Posterior cingulate gyrus (tissue), 11 donors: Measurements from ENCODE around the gene CCDC92B.
"Not testable (repeated sequence)": the region's sequence is repeated elsewhere in the genome, so short reads cannot be mapped to it uniquely, and the experiment has no call there.

Source experiments
- DNase-seq, 10 donors: peaks; one replicate each; pipeline versions ENCODE4 v3.0.0 to v3.0.0-alpha.2; 2020 to 2021; ENCODE audit warnings: mixed read lengths in 3 of 10
- intact Hi-C: fragments of 100-400 bp; cut with DNase I; formaldehyde crosslinking; loops from one replicate; pipeline ENCODE4 v1.15.1; 2023

CCDC92B gene

DNA sequence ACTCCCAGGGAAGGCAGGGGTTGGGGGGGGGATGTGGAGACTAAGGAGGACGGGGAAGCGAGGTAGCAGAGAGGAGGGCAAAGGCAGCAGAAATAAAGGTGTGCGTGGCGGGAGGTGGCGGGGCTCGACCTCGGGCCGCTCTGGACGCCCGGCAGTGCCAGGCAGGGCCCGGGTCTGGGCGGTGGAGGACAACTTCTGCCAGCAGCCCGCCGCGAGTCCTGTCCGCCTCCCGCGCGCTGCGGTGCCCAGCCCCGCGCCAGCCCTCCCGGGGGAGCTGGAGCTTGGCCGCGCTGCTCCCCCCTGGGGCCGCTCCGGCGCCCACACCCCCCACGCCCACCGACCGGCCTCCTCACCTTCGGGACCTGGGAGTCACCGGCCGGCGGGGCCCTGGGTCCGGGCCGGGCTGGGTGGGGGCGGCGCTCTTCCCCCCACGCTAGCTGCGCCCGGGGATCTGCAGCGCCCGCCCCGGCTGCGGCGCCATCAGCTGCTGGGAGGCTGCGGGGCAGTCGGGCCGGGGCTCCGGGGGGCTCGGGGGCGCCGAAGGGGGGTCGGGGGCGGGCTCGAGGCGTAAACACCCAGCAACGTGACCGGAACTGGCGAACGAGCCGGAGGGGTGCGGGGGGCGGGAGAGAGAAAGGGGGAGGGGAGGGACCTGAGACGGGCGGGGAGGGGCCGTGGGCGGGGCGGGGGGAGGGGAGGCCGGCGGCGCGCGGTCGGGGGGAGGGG, at the start of gene CCDC92B:
CCDC92B (minus strand) TSS at position 595 of the 726 bp plus-strand sequence. CDS start 14,507 bp downstream, outside the sequence.
- DNase-seq = peak in 3 of 10 donors; percentile 19 to 76 (median 22)
- intact Hi-C loops = no loop called here

GRCh38 chr17:2798678-2799077, 49.2 kb upstream of the CCDC92B start:
- intact Hi-C loops = no loop called here
- DNase-seq = peak in 1 of 10 donors; percentile 83

DNA sequence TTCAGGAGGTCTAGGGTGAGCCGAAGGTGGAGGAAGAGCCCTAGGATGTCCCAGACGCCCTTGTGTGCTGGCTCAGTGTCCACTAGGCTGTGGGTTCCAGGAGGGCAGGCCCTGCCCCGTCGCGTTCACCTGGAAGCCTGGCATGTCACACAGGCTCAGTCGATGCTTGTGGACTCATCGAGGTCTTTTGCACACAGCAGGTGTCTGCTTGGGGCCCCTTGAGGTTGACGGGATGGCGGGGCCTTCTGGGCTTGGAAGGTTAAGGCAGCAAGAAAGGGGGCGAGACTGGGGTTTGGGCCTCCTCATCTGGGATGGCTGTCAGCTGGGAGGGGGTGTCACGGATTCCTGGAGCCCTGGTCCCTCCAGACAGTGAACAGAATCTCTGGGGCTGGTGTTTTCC, 48.7 kb upstream of the CCDC92B start:
- DNase-seq = no peak
- intact Hi-C loops = no loop called here

GRCh38 chr17:2797637-2798036, 48.2 kb upstream of the CCDC92B start:
- intact Hi-C loops = no loop called here
- DNase-seq = peak in 2 of 10 donors; percentile 34 to 85

DNA sequence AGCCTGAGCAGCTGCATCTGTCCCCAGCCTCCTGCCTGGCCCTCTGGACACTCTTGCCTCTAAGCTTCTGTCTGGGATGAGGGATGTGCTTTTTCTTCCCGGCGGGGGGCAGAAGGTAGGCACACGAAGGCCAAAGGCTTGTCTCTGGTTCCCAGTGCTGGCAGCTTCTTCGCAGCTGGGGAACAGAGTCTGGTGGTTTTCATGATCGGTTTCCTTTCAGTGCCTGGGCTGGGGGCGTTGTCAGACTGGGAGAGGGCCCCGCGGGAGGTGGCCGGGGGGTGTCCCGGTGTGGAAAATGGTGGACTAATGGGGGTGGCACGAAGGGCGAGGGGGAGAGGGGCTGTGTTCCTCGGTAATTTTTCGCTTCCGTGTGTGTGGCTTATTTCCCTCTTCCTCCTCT, 47.8 kb upstream of the CCDC92B start:
- intact Hi-C loops = no loop called here
- peak in 1 of 10 donors; percentile 86 for DNase-seq

DNA sequence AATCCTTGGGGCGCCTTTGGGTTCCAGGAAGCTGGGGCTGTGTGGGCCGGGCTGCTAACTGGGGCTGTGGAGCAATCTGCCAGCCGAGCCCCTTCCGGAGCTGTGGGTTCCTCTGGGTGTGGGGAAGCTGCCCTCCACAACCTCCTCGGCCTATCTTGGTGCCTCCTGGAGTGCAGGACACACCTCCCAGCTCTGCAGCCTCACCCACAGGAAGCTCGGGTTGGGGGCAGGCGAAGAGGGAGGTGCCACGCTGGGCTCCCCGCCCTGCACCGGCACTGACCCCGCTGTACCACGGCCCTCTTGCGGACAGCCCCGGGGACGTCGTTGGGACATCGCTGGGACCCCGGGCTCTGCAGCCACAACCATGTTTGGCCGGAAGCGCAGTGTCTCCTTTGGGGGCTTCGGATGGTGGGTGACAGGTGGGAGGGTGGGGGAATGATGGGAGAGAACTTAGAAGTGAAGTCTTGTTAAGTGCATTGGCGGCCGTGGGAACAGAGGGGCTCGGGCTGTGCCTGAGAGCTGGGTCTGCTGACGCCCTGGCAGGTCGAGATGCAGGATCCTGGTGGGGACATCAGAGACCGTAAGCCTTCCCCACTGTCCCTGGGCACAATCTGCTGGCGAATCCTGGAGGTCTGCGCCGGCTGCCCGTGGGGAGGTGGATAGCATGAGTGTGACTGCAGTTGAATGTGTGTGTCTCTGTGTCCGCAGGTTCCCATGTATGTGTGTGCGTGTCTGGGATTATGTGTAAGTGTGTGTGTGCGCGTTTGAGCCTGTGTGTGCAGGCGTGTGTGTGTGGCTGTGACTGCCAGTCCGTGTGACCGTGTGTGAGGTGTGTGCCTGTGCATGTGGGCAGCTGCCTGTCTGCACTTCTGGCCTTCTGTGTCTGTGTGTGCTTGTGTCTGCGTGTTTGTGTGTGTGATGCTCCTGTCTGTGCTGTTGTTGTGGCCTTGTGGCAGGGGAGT, 47.0 kb upstream of the CCDC92B start, which contains the start of gene RAP1GAP2:
RAP1GAP2 (plus strand) TSS at position 275 of the 962 bp plus-strand sequence; CDS start at position 365, 90 bp downstream.
- intact Hi-C loops = no loop called here
- DNase-seq = peak in 5 of 10 donors; percentile 38 to 93 (median 49)

DNA sequence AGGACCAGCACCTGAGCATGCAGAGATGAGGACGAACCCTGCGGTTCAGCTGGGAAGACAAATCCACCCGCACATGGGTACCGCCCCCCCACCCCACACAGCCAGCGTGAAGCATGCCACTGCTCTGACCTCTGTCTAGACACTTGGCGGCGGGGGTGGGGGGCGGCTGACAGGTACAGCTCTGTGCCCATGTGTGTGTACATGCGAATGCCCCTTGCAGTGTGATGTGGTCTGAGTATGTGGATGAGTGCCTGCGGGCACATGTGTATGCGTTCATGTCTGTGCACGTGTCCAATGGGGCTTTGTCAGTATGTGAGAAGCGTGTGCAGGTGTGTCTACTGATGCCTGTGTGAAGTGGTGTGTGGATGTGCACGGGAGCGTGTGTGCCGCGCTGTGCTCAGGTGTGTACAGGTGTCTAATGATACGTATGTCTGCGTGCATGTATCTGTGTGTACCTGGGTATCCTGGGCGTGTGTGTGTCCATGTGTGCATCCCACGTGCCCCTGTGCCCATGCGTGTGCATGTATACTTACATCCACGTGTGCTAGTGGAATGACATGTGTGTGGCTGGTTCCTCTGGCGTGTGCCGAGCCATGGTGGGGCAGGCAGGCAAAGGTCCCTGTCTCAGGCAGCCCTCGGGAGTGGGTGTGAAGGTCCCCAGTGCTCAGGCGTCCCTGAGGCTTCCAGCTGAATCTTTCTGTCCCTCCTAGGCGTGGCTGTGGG, 46.1 kb upstream of the CCDC92B start:
- intact Hi-C loops = no loop called here
- DNase-seq = peak in 1 of 10 donors; percentile 48

DNA sequence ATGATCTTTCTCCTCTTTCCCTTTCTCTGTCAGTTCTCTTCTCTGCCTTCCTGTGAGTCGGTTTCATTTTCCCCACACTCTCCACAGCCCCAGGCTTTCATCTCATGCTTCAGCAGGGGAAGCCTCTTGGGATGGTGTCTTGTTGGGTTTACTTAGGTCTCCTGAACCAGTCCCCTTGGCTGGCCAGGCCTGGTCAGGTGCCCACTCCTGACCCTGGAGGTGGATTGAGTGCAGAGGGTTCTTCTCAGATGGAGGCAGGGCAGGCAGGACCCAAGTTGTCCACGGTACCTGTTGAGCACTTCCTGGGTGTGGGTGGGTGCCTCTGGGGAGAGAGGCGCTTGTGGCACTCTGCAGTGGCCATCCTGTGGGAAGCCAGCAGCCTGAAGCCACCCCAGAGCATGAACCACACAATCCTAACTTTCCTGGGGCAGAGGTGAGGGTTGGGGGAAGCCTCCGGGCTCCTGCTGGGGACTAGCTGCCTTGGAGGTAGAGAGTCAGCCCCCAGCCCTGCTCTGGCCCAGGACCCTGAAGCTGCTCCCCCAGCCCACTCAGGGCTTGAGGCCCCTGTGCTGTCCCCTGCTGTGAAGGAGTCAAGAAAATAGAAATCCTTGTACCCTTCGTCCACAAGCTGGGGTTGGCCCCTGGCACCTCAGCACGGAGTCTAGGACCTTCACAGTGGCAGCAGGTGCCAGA, 44.8 kb upstream of the CCDC92B start:
- intact Hi-C loops = no loop called here
- DNase-seq = peak in 2 of 10 donors; percentile 52 to 54

GRCh38 chr17:2792366-2793169, 43.1 kb upstream of the CCDC92B start:
- intact Hi-C loops = no loop called here
- peak in 2 of 10 donors; percentile 37 to 62 for DNase-seq

GRCh38 chr17:2789700-2790099, 40.2 kb upstream of the CCDC92B start:
- intact Hi-C loops = no loop called here
- no peak for DNase-seq

- intact Hi-C loops = no loop called here
- DNase-seq = peak; percentile 63 to 98 (median 87)
Measured at GRCh38 chr17:2786176-2786881, 36.9 kb upstream of the CCDC92B start.

DNA sequence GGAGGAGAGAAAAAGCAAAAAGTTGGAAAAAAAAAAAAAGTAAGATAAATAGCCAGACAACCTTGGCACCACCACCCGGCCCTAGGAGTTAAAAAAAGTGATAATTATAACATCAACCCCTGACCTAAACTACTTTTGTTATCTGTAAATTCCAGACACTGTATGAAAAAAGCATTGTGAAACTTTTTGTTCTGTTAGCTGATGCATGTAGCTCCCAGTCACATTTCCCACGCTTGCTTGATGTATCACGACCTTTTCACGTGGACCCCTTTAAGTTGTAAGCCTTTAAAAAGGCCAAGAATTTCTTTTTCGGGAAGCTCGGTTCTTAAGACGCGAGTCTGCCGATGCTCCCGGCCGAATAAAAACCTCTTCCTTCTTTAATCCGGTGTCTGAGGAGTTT, 35.9 kb upstream of the CCDC92B start:
- intact Hi-C loops, DNase-seq: not testable (repeated sequence)

- intact Hi-C loops = no loop called here
- peak in 1 of 10 donors; percentile 82 for DNase-seq
Measured at GRCh38 chr17:2784864-2785263, 35.4 kb upstream of the CCDC92B start.

GRCh38 chr17:2783310-2784030, 34.0 kb upstream of the CCDC92B start:
- no peak for DNase-seq
- intact Hi-C loops = no loop called here

DNA sequence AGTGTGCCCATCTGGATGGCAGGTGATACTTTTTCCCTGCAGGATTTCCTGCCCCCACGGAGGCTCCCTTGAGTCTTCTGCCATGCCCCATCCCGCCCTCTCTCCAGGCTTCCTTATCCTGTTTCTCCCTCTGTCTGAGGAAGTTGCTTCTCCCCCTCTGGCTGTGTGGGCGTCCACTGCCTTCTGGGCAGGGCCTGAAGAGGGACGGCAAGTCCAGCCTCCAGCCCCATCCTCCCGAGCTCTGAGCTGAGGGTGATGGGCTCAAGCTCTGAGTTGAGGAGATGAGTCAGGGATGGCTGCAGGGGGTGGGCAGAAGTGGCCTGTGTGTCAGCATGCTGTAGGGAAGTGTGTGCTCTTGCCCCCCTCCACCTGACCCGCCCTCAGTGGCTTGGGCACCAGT, 32.6 kb upstream of the CCDC92B start:
- intact Hi-C loops = no loop called here

DNA sequence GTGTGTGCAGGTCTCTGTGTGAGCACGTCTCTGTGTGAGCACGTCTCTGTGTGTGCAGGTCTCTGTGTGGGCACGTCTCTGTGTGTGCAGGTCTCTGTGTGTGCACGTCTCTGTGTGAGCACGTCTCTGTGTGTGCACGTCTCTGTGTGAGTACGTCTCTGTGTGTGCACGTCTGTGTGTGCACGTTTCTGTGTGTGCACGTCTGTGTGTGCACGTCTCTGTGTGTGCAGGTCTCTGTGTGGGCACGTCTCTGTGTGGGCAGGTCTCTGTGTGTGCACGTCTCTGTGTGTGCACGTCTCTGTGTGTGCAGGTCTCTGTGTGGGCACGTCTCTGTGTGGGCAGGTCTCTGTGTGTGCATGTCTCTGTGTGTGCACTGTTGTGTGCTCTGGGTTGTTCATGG, 32.1 kb upstream of the CCDC92B start:
- intact Hi-C loops, DNase-seq: not testable (repeated sequence)

More for the DNA sequence above, 32.6 kb upstream of the CCDC92B start:
- DNase-seq = peak in 2 of 10 donors; percentile 59 to 85

DNA sequence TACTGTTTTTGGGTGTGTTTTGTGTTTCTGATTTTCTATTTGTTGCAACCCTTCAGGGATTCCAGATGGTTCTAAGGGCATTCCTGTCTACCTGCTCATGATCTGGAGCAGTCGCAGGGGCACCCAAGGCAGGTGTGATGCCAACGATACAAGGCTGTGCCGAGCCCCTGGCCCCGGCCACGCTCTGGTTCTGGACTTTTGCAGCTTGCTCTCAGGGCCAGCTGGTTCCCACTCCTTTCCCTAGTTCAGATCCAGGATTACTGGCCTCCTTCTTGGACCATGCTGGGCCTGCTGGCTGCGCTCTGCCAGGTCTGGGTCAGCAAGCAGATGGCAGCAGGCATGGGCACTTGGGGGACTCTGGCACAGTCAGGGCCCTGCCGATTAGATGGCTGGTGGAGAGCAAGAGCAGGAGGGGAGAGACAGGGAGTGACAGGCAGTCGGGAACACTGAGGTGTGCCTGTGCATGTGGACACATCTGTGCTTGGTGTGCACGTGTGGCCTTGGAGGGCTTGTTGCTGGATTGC, 31.5 kb upstream of the CCDC92B start:
- DNase-seq = no peak
- intact Hi-C loops = no loop called here
